CD4-positive, alpha-beta T cell treated with Interleukin-17A for 1 hour (primary cell): ENCODE results near the gene DUS2.
A peak's percentile ranks its signal among the peaks of the same experiment; 100 is the strongest.
"Not testable (repeated sequence)": the region's sequence is repeated elsewhere in the genome, so short reads cannot be mapped to it uniquely, and the experiment has no call there.

Experiments
- DNase-seq: peaks from one replicate; pipeline ENCODE4 v3.0.0-alpha.2; 2020

Gene DUS2

GRCh38 chr16:68093816-68094613 is 70.9 kb downstream of the DUS2 start:
- DNase-seq = peak; percentile 59

DNA sequence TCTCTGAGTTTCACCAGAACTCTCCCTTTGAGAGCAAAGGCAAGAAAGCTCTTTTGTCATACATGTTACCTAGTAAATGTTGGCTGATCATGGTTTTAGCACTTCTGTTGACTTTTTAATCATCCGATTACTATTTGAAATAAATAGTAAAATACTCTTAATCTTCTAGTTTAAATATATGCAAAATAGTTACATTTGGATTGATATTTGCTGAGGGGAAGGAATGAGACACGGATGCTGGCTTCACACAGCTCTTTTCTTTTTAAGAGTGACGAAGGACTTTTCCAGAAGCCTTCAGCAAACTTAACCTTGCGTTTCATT is 71.5 kb downstream of the DUS2 start:
- no peak for DNase-seq

DNA sequence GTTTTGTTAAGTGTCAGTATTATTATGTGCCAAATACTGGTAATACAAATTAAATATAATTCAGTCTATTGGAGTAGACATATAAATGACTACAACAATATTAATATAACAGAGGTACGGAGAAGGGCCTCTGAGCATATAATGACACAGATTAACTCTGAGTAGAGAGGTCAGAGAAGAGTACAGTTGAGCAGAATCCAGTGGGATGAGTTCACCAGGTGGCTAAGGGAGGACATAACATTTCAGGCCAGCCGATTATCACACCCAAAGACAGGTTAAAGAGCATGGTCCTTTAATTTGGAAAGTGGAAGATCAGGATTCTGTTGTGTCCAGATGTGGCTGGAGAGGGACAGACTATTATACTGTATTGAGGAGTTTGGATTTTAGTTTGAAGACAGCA is 73.4 kb downstream of the DUS2 start:
- no peak for DNase-seq

DNA sequence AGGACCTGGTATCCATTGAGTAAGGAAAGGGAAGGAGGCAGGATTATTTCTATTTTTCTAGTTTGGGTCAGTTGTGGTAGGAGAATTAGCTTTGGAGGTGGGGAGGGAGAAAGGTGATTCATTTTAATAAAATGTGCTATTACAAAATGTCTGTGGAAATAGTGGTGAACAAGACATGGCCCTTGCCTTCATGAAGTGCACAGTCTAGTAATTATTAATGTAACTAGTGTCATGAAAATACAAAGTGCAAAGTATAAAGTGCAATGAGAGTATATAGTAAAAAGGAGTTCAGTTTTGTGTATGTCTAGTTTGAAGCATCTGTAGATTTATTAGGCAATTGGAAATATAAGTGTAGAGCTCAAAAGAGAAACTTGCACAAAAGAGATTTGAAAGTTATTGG is 74.0 kb downstream of the DUS2 start:
- no peak for DNase-seq

DNA sequence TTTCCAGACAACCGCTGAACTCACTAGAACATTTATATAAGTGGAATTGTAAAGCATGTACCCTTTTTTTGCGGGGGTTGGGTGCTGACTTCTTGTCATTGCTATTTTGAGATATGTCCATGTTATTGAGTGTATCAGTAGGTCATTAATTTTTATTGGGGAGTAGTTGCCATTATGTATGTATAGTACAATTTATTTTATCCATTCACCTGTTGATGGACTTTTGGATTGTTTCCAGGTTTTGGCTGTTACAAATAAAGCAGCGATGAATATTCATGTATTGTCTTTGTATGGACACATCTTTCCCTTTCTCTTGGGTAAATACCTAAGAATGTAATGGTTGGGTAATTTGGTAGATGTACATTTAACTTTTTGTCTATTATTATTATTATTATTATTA is 74.8 kb downstream of the DUS2 start:
- DNase-seq = no peak

DNA sequence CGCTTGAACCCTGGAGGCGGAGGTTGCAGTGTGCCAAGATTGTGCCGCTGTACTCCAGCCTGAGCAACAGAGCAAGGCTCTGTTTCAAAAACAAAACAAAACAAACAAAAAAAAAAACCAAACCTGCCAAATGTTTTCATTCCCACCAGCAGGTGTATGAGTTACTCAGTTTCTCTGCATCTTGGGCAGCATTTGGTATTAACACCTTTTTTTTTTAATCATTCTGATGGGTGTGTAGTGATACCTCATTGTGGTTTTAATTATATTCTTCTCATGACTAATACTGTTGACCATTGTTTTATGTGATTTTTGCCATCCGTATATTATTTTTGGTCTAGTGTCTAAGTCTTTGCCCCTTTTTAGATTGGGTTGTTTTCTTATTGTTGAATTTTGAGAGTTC is 77.4 kb downstream of the DUS2 start:
- DNase-seq = no peak

DNA sequence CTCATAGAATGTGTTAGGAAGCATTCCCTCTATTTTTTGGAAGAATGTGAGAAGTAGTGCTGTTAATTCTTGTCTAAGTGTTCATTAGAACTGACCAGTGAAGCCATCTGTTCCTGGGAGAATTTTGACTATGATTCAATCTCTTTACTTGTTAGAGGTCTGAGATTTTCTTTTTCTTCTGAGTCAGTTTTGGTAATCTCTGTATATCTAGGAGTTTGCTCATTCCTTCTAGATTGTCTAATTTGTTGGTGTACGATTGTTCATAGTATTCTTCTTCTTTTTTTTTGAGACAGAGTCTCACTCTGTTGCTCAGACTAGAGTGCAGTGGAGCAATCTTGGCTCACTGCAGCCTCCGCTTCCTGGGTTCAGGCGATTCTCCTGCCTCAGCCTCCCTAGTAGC is 82.5 kb downstream of the DUS2 start:
- no peak for DNase-seq

GRCh38 chr16:68107230-68107928 is 84.3 kb downstream of the DUS2 start:
- DNase-seq = not testable (repeated sequence)

- DNase-seq = not testable (repeated sequence)
Measured at GRCh38 chr16:68109156-68109555, 86.1 kb downstream of the DUS2 start.

- DNase-seq = not testable (repeated sequence)
Measured at GRCh38 chr16:68110611-68111010, 87.5 kb downstream of the DUS2 start.

DNA sequence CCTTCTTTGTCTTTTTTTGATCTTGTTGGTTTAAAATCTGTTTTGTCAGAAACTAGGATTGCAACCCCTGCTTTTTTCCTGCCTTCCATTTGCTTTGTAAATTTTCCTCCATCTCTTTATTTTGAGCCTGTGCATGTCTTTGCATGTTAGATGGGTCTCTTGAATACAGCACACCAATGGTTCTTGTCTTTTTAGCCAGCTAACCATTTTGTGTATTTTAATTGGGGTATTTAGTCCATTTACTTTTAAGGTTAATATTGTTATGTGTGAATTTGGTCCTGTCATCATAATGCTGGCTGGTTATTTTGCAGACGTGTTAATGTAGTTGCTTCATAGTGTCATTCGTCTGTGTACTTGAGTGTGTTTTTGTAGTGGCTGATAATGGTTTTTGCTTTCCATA is 88.3 kb downstream of the DUS2 start:
- no peak for DNase-seq

- no peak for DNase-seq
Measured at GRCh38 chr16:68113059-68113761, 90.1 kb downstream of the DUS2 start.

DNA sequence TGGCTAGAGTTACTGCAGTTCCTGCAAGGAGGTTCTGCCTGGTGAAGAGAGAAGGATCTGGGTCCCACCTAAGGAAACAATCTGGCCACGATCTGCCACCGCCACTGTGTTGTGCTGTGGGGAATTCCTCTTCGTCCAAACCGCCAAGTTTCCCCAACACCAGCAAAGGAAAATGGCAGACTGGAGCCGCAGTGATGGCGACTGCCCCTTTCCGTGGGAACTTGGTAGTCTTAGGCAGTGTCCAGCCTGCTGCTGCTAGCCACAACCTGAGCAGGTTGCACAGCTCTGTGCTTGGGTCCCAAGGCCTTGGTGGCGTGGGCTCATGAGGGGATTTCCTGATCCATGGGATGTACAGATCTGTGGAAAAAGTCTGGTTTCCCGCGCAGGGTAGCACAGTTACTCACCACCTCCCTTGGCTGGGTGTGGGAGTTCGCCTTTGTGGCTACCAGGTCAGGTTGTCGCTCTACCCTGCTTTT is 90.7 kb downstream of the DUS2 start:
- DNase-seq = no peak

DNA sequence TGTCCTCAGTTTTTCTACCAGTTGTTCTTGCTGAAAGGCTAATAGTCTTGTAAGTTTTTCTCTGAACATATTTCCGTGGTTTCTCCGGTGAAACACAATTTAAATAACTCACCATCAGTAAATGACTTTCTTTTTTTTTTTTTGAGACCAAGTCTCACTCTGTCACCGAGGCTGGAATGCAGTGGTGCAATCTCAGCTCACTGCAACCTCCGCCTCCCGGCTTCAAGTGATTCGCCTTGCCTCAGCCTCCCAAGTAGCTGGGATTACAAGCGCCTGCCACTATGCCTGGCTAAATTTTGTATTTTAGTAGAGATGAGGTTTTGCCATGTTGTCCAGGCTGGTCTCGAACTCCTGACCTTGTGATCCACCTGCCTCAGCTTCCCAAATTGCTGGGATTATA is 91.9 kb downstream of the DUS2 start:
- DNase-seq = not testable (repeated sequence)

- no peak for DNase-seq
Measured at GRCh38 chr16:68115851-68116250, 92.8 kb downstream of the DUS2 start.

DNA sequence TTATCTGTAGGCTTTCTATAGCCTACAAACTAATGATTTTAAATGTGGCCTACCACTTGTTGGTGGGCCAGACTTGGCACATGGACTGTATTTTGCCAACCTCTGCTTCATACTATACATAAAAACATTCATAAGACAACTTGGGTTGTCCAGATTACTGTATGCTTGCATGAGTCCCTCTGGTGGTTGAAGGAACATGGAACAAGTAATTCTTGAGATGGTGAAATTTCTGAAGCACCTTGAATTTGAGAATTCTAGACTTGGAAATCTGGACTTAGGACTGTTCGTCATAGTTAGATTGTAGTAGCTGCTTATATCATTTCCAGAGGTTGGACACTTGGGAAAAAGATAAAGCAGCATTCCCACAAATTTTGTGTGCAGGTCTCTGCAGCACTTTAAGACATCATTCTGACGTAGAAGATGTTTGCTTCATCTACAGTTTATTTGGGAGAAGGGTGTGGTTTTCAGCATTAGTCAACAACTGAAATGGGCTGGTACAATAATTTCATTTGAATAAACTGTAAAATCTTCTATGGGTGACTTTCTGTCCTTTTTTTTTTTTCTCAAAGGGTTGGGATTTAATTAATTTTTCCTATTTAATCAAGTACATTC is 93.3 kb downstream of the DUS2 start:
- peak; percentile 60 for DNase-seq

DNA sequence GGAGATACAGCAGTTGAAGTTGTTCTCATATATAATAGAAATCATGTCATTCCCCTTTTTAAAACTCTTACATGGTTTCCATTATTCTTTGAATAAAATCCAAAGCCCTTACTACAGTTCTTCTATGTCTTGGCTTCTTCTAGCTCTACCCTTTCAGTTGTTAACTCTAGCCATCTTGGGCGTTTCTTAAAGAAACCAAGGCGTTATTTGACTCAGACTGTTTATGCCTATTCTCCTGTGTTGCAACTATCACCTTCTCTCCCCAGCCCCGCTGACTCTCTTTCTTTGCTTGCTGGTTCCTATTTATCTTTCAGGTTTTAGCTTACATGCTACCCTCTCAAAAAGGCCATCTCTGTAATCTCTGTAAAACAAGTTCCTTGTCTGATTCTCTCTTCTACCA is 94.8 kb downstream of the DUS2 start:
- no peak for DNase-seq

GRCh38 chr16:68118954-68119353 is 95.9 kb downstream of the DUS2 start:
- DNase-seq = not testable (repeated sequence)

DNA sequence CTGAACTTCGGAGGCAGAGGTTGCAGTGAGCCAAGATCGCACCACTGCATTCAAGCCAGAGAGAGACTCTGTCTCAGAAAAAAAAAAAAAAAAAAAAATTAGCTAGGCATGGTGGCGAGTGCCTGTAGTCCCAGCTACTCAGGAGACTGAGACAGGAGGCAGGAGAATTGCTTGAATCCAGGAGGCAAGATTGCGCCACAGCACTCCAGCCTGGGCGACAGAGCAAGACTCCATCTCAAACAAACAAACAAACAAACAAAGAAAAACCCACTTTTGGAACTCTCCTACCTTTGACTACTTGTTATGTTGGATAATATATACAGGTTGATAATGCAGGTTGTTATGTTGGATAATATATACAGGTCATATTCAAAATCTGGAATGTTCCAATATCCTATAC is 97.4 kb downstream of the DUS2 start:
- not testable (repeated sequence) for DNase-seq

DNA sequence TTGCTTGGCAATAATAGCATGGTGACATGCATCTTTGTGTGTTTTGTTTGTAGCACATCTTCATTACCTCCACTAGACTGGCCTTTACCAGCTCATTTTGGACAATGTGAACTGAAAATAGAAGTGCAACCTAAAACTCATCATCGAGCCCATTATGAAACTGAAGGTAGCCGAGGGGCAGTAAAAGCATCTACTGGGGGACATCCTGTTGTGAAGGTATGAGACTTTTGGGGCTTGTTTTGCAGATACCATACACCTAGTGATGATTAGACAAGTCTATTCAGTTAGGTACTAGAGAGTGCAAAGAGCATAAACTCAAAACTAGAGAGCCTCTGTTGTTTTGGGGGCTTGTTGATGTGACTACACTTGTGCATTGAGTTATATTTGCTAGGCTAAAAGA is 103.3 kb downstream of the DUS2 start:
- DNase-seq = no peak

- no peak for DNase-seq
Measured at GRCh38 chr16:68128577-68129305, 105.7 kb downstream of the DUS2 start.
